ENCODE data around the gene GSG1L.

The GSG1L gene

GRCh38 chr16:27789150-27789549 lies 274.4 kb downstream of the GSG1L start:
- TF ChIP-seq CREB1 (IDR thresholded peaks at IDR 0.05; ENCODE audit: low read depth) (no peak), REST (IDR thresholded peaks at IDR 0.05; ENCODE audit: low read depth) (no peak), FOXM1 (IDR thresholded peaks at IDR 0.05; ENCODE audit: borderline replicate concordance, low read depth) (no peak), EP300 (IDR thresholded peaks at IDR 0.05; ENCODE audit: borderline replicate concordance) (no peak), TAF1 (IDR thresholded peaks at IDR 0.05; ENCODE audit: low read depth) (no peak), RAD21 (IDR thresholded peaks at IDR 0.05; ENCODE audit: low read depth) (no peak), TEAD4 (IDR thresholded peaks at IDR 0.05) (no peak), EGR1 (IDR thresholded peaks at IDR 0.05) (no peak), YY1 (IDR thresholded peaks at IDR 0.05; ENCODE audit: low read depth) (no peak), TCF12 (IDR thresholded peaks at IDR 0.05; ENCODE audit: low read depth) (no peak), ZBTB7A (IDR thresholded peaks at IDR 0.05; ENCODE audit: low read depth) (no peak), NFIC (IDR thresholded peaks at IDR 0.05) (no peak), CEBPB (IDR thresholded peaks at IDR 0.05) (no peak)
- TF ChIP-seq, protein P1, sequence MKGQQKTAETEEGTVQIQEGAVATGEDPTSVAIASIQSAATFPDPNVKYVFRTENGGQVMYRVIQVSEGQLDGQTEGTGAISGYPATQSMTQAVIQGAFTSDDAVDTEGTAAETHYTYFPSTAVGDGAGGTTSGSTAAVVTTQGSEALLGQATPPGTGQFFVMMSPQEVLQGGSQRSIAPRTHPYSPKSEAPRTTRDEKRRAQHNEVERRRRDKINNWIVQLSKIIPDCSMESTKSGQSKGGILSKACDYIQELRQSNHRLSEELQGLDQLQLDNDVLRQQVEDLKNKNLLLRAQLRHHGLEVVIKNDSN (IDR thresholded peaks at IDR 0.05) = no peak
- TF ChIP-seq, protein P2, sequence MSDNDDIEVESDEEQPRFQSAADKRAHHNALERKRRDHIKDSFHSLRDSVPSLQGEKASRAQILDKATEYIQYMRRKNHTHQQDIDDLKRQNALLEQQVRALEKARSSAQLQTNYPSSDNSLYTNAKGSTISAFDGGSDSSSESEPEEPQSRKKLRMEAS (IDR thresholded peaks at IDR 0.05) = no peak

DNA sequence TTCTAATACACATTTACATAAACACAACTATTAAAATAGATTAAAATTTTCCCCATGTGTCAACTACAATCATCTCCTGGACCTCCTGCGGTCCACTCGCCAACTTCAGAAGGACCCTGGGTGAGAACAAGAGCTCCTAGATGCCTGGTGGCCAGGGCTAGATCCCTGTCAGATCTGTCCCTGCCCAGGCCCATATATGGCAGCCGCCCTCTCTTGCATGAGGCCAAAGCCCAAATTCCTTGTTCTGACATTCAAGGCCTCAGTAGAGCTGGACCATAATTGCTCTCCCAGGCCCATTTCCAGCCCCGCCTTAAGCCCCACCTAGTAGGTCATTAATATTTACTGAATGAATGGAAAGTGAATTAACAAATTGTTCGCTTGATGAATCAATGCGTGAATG lies 275.8 kb downstream of the GSG1L start:
- TF ChIP-seq NFIC (IDR thresholded peaks at IDR 0.05) (no peak), FOXM1 (IDR thresholded peaks at IDR 0.05; ENCODE audit: borderline replicate concordance, low read depth) (no peak), EGR1 (IDR thresholded peaks at IDR 0.05) (no peak), CEBPB (IDR thresholded peaks at IDR 0.05) (no peak), YY1 (IDR thresholded peaks at IDR 0.05; ENCODE audit: low read depth) (no peak), CREB1 (IDR thresholded peaks at IDR 0.05; ENCODE audit: low read depth) (no peak), REST (IDR thresholded peaks at IDR 0.05; ENCODE audit: low read depth) (no peak), TCF12 (IDR thresholded peaks at IDR 0.05; ENCODE audit: low read depth) (no peak), RAD21 (IDR thresholded peaks at IDR 0.05; ENCODE audit: low read depth) (no peak), TEAD4 (IDR thresholded peaks at IDR 0.05) (no peak), EP300 (IDR thresholded peaks at IDR 0.05; ENCODE audit: borderline replicate concordance) (no peak), ZBTB7A (IDR thresholded peaks at IDR 0.05; ENCODE audit: low read depth) (no peak), TAF1 (IDR thresholded peaks at IDR 0.05; ENCODE audit: low read depth) (no peak)
- TF ChIP-seq, protein P1 (IDR thresholded peaks at IDR 0.05) = no peak
- TF ChIP-seq, protein P2 (IDR thresholded peaks at IDR 0.05) = no peak

GRCh38 chr16:27786923-27787625 lies 276.4 kb downstream of the GSG1L start:
- TF ChIP-seq EP300 (IDR thresholded peaks at IDR 0.05; ENCODE audit: borderline replicate concordance) (no peak), NFIC (IDR thresholded peaks at IDR 0.05) (no peak), TAF1 (IDR thresholded peaks at IDR 0.05; ENCODE audit: low read depth) (no peak), ZBTB7A (IDR thresholded peaks at IDR 0.05; ENCODE audit: low read depth) (no peak), TEAD4 (IDR thresholded peaks at IDR 0.05) (no peak), EGR1 (IDR thresholded peaks at IDR 0.05) (no peak), CEBPB (IDR thresholded peaks at IDR 0.05) (no peak), RAD21 (IDR thresholded peaks at IDR 0.05; ENCODE audit: low read depth) (no peak), CREB1 (IDR thresholded peaks at IDR 0.05; ENCODE audit: low read depth) (no peak)
- TF ChIP-seq, protein P1 (IDR thresholded peaks at IDR 0.05) = no peak

- TF ChIP-seq CEBPB (IDR thresholded peaks at IDR 0.05) = no peak
- no peak for TF ChIP-seq RAD21 (IDR thresholded peaks at IDR 0.05; ENCODE audit: low read depth)
- TF ChIP-seq NFIC (IDR thresholded peaks at IDR 0.05) = no peak
- TF ChIP-seq FOXM1 (IDR thresholded peaks at IDR 0.05; ENCODE audit: borderline replicate concordance, low read depth) = no peak
- TF ChIP-seq CREB1 (IDR thresholded peaks at IDR 0.05; ENCODE audit: low read depth) = no peak
- TF ChIP-seq TEAD4 (IDR thresholded peaks at IDR 0.05) = no peak
- no peak for TF ChIP-seq TAF1 (IDR thresholded peaks at IDR 0.05; ENCODE audit: low read depth)
- TF ChIP-seq YY1 (IDR thresholded peaks at IDR 0.05; ENCODE audit: low read depth) = no peak
- TF ChIP-seq, protein P1 (IDR thresholded peaks at IDR 0.05) = no peak
- no peak for TF ChIP-seq TCF12 (IDR thresholded peaks at IDR 0.05; ENCODE audit: low read depth)
- TF ChIP-seq REST (IDR thresholded peaks at IDR 0.05; ENCODE audit: low read depth) = no peak
- TF ChIP-seq EGR1 (IDR thresholded peaks at IDR 0.05) = no peak
- TF ChIP-seq, protein P2 (IDR thresholded peaks at IDR 0.05) = no peak
- TF ChIP-seq ZBTB7A (IDR thresholded peaks at IDR 0.05; ENCODE audit: low read depth) = no peak
- no peak for TF ChIP-seq EP300 (IDR thresholded peaks at IDR 0.05; ENCODE audit: borderline replicate concordance)
Observed at GRCh38 chr16:27786221-27786922, 277.1 kb downstream of the GSG1L start.
